ENCODE data around the gene PDE7B. TPM values are rescaled to one million over a fixed set of nuclear protein-coding genes. Genes with fewer than 3 reads are reported as not detected.
A peak's percentile ranks its signal among the peaks of the same experiment; 100 is the strongest.

PDE7B gene
- total RNA-seq, 4 donors from 2014 or later = 15.4 to 28.6 (median 18.8) TPM

GRCh38 chr6:135819665-135820064 lies 31.8 kb upstream of the PDE7B start:
- TF ChIP-seq, protein P1, sequence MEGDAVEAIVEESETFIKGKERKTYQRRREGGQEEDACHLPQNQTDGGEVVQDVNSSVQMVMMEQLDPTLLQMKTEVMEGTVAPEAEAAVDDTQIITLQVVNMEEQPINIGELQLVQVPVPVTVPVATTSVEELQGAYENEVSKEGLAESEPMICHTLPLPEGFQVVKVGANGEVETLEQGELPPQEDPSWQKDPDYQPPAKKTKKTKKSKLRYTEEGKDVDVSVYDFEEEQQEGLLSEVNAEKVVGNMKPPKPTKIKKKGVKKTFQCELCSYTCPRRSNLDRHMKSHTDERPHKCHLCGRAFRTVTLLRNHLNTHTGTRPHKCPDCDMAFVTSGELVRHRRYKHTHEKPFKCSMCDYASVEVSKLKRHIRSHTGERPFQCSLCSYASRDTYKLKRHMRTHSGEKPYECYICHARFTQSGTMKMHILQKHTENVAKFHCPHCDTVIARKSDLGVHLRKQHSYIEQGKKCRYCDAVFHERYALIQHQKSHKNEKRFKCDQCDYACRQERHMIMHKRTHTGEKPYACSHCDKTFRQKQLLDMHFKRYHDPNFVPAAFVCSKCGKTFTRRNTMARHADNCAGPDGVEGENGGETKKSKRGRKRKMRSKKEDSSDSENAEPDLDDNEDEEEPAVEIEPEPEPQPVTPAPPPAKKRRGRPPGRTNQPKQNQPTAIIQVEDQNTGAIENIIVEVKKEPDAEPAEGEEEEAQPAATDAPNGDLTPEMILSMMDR (IDR thresholded peaks at IDR 0.05) = no peak
- no peak for TF ChIP-seq POLR2A (IDR thresholded peaks at IDR 0.05)
- DNase-seq = no peak
- no peak overlapping the region for H3K27ac ChIP-seq
- H3K4me3 ChIP-seq = no peak overlapping the region
- no peaks in the 10 kb centered on the region for H3K9me3 ChIP-seq
- intact Hi-C loops (cut with DNase I; ENCODE audit: low total_unique reads) = no loop called here
- no peaks in the 10 kb centered on the region for H3K4me1 ChIP-seq
- H3K36me3 ChIP-seq = no peaks in the 10 kb centered on the region
- H3K27me3 ChIP-seq = no peaks in the 10 kb centered on the region

DNA sequence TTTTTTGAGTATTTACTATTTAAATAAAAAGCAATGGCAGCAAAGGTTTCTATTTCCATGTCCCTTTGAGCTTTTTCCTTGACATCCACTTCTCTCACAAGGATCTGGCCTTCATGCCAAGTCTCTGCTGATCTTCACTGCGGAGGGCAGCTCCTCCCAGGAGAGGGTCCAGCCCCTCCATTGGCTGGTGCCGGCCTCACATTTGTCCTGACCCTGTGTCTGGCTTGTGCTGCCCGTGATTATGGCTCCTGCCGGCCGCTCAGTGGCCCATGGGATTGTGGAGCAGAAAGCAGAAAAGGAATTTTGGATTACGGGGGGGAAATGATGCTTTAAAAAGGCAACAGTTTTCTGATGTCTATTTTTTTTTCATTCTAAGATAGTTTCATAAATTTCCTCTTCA lies 31.2 kb upstream of the PDE7B start:
- H3K4me1 ChIP-seq = no peaks in the 10 kb centered on the region
- H3K36me3 ChIP-seq = no peaks in the 10 kb centered on the region
- no peaks in the 10 kb centered on the region for H3K27me3 ChIP-seq
- H3K9me3 ChIP-seq = no peaks in the 10 kb centered on the region
- no peak overlapping the region for H3K27ac ChIP-seq
- intact Hi-C loops (cut with DNase I; ENCODE audit: low total_unique reads) = no loop called here
- TF ChIP-seq, protein P1 (IDR thresholded peaks at IDR 0.05) = no peak
- no peak for TF ChIP-seq POLR2A (IDR thresholded peaks at IDR 0.05)
- H3K4me3 ChIP-seq = no peak overlapping the region
- no peak for DNase-seq

GRCh38 chr6:135823851-135824250 lies 27.6 kb upstream of the PDE7B start:
- TF ChIP-seq POLR2A (IDR thresholded peaks at IDR 0.05) = no peak
- TF ChIP-seq, protein P1 (IDR thresholded peaks at IDR 0.05) = no peak
- Histone ChIP-seq H3K4me3 (no peak overlapping the region), H3K36me3 (no peaks in the 10 kb centered on the region), H3K4me1 (no peaks in the 10 kb centered on the region), H3K27ac (peak overlapping the region in 1 of 2 donors; percentile 19), H3K9me3 (no peaks in the 10 kb centered on the region), H3K27me3 (no peaks in the 10 kb centered on the region)
- intact Hi-C loops (cut with DNase I; ENCODE audit: low total_unique reads) = no loop called here
- DNase-seq = no peak

GRCh38 chr6:135826236-135826804 lies 25.2 kb upstream of the PDE7B start:
- Histone ChIP-seq H3K9me3 (no peaks in the 10 kb centered on the region), H3K4me1 (no peaks in the 10 kb centered on the region), H3K4me3 (no peak overlapping the region), H3K27ac (no peak overlapping the region), H3K36me3 (no peaks in the 10 kb centered on the region), H3K27me3 (no peaks in the 10 kb centered on the region)
- intact Hi-C loops (cut with DNase I; ENCODE audit: low total_unique reads) = no loop called here
- no peak for TF ChIP-seq POLR2A (IDR thresholded peaks at IDR 0.05)
- TF ChIP-seq, protein P1 (IDR thresholded peaks at IDR 0.05) = no peak
- DNase-seq = no peak

DNA sequence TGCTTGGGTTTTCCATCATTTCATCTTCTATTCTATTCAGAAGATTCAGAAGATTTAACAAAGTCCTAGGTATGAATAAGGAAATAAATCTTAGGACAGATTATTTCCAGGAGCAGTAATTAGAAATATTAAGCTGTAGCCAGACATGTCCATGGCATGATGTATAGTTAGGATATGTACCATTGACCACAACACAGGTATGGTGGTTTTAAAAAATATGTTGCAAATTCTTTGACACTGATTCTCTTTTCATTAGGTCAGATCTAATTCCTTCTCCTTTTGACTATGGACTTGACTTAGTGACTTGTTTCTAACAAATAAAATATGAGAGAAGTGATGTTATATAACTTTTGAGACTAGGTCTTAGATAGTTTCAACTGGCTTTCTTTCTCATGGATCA lies 23.5 kb upstream of the PDE7B start:
- TF ChIP-seq, protein P1 (IDR thresholded peaks at IDR 0.05) = no peak
- no peak for TF ChIP-seq POLR2A (IDR thresholded peaks at IDR 0.05)
- Histone ChIP-seq H3K36me3 (no peaks in the 10 kb centered on the region), H3K9me3 (no peaks in the 10 kb centered on the region), H3K27me3 (no peaks in the 10 kb centered on the region), H3K4me1 (no peaks in the 10 kb centered on the region), H3K27ac (no peak overlapping the region), H3K4me3 (no peak overlapping the region)
- intact Hi-C loops (cut with DNase I; ENCODE audit: low total_unique reads) = no loop called here
- no peak for DNase-seq

Measured in uterus (tissue), 4 donors.